Adipose tissue (tissue), 3 donors: ENCODE results near the gene MAEA. TPM values are rescaled to one million over a fixed set of nuclear protein-coding genes. Genes with fewer than 3 reads are reported as not detected.

Experiments used
- H3K27ac ChIP-seq: one replicate; pipeline ENCODE4 v1.5.1; 2013; ENCODE audit warnings: low read depth, low read length
- WGBS, 3 donors: extraction: QIAGEN DNeasy Blood & Tissue Kit; methylation state at CpG; one replicate each; pipeline ENCODE4 v1.1.7; 2013; 5-methylcytosine and 5-hydroxymethylcytosine counted together
- polyA plus RNA-seq, 3 donors: library from polyadenylated mRNA; stranded (reverse); fragments of 200-250 nt; gene quantifications; one replicate each; pipeline ENCODE4 v1.2.3, GENCODE V29; 2013
- donor health status: healthy with polysubstance abuse.
- donor health status: Bipolar disorder and iron deficiency.
- donor health status: healthy.

Gene MAEA
- polyA plus RNA-seq, 3 donors: 38.1 to 43.9 (median 43.6) TPM

DNA sequence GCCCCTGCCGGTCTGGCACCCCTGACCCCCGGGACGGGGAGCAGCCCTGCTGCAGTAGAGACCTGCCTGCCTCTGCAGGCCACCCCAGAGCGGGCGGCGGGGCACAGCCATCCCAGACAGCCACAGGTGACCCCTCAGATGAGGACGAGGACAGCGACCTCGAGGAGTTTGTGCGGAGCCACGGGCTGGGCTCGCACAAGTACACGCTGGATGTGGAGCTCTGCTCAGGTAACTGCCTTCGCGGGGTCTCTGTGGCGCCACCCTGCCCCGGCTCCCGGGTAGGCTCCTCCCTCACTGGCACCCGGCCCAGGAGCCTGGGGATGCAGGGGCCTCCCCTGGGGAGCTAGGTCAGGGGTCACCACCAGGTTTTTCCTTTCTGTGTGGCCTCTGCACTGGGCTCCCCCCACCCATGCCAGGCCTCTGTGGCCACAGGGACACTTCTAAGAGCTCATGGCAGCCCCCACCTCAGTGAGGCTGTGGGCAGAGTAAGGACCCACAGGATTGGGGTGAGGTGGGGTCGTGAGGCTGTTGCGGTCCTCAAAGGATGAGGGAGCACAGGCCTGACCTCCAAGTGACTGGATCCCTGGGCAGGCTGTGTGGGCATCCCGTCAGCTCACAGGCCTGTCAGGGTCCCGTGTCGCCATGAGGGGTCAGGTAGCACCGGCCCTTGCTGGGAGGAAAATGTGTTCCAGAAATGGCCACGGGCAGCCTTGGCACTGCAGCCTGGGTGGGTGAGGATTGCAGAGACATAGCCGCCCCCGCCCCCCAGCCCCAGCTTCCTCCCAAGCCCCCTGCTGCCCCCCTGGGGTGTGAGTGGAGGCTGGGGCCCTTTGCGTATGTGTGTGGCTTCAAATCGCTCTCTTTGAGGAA is 63.7 kb downstream of the MAEA start:
- WGBS, 3 donors: 85 to 89% (median 89%) methylated on average over 28 to 30 of the region's 30 CpGs
- no peak overlapping the region for H3K27ac ChIP-seq

DNA sequence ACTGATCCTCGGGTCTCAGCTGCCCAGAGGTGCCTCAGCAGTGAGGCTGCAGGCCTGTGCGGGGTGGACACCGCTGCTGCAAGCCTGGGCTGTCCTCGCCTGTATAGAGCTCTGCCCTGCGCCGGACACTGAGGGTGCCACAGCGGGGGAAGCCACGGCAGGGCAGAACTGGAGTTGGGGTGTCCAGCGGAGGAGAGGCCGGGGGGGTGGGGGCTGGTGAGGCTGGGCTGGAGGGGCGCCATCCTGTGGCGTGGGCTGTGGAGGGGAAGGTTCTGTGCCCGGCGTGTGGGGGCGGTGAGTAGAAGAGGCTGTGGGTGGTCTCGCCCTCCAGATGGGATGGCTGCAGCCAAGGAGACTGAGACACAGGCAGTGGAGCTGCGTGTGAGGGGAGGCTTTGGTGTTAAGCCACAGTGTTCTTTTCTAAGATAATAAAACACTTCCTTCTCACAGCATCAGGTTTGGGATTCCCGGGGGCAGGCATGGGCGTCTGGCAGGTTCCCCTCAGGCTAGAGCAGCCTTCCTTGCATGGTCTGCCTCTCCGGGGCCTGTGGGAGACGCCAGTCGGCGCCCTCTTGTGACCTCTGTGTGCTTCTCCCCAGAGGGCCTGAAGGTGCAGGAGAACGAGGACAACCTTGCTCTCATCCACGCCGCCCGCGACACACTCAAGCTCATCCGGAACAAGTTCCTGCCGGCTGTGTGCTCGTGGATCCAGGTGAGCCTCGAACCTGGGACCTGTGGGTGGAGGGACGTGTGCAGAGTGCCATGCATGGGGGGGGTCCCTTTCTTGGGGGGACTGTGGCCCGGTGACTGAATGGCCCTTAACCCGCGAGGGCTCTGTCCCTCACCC is 64.7 kb downstream of the MAEA start:
- no peak overlapping the region for H3K27ac ChIP-seq
- WGBS, 3 donors: 91 to 92% (median 92%) methylated on average over 36 of the region's 36 CpGs

DNA sequence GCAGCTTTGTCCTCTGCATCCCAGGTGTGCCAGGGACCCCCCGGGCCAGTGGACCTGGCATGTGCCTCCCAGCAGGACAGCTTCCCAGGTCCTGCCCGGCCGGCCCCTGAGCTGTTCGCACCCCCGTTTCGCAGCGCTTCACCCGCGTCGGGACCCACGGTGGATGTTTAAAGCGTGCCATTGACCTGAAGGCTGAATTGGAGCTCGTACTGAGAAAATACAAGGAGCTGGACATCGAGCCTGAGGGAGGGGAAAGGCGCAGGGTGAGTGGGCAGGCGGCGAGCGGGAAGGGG is 65.2 kb downstream of the MAEA start:
- WGBS, 3 donors: 93% methylated on average over 14 to 18 of the region's 18 CpGs
- H3K27ac ChIP-seq: no peak overlapping the region

DNA sequence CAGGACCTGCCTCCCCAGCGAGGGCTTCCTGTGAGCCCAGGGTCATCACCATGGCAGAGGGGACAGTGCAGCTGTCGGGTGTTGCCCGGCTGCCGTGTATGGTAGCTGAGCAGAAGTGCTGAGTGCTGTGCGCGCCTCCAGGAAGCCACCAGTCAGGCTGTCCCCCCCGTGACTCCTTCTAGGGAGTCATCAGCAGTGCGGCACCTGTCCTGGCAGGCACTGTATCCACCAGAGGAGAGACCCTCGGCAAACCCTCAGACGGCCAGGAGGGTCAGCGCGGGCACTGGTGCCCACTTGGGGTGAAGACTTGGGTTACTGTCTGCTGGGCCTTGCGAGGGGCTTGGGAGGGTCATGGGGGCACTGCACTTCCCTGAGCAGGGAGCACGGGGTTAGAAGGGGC is 65.7 kb downstream of the MAEA start:
- no peak overlapping the region for H3K27ac ChIP-seq
- WGBS, 3 donors: 91 to 96% (median 96%) methylated on average over 14 of the region's 14 CpGs

DNA sequence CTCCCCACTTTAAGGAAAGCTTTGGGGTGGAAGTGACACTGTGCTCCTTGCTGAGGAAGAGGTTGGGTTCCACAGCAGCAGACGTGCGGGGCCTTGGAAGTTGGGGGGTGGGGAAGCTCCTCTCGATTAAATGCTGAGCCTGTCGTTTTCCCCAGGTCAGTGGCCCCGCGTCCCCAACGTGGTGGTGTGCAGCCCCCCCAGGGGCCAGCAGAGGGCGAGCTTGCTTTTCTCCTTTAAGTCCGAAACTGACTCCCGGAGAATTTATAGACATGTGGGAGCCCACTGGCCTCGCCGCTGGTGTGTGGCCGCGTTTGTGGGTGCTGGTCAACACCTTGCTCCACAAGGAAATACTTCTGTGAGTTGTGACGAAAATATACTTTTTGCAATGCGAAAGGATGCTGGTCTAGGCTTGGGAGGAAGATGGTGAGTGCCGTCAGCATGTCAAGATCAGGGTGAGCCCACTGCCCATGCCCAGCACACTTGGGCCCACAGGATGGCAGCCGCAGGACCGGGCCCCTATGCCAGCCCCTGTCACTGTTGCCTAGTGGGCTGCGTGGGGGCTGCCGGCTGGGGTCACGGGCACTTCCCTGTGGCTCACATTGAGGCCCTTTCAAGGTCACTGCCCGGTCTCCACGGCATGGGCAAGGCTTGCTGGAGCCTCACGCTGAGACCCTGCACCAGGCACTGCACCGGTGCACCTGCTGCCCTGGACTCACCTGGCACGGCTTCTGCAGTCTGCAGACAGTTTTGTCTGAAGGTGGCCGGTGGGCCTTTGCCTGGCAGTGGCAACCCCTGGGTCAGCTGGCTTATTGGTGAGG is 66.7 kb downstream of the MAEA start:
- no peak overlapping the region for H3K27ac ChIP-seq
- WGBS, 3 donors: 52 to 57% (median 56%) methylated on average over 28 of the region's 28 CpGs

DNA sequence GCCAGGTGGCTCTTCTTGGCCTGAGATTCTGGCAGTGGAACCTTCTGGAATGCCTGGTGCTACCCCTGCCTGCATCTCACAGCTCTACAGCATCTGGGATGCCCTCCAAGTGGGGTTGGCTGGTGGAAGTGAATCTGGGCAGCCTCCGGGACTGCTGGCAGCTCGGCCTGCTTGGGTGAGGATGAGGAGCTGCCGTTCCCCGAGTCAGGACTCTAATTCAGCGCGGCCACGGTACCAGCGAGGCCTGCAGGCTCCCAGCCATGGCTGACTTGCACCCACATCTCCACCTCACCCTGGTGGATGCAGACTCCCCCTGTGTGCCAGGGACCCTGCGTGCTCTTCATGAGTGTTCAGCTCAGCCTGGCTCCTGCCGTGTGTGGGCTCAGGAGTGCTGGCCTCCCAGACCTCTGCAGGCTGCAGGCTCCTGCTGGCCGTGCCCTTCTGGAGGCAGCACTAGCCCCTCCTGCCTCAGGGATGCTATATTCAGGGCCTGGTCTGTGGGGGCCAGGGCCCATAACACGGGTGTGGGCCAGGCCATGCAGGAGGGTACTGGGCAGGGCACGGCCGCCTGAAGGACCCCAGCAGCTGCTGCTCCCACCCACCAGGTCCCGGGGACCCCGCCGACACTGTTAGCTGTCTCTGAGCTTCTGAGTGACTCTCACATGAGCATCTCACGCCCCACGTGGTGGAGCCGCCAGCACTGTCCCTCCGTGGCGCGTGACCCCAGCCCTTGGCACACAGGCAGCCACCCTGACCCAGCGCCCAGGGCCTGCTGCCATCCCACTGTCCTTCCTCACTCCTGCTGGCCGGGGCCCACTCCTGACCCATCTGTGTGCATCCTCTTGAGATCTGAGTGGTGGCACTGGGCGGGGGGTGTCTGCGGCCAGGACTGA is 67.9 kb downstream of the MAEA start:
- 94 to 96% (median 95%) methylated on average over 26 to 27 of the region's 27 CpGs for WGBS, 3 donors
- H3K27ac ChIP-seq: no peak overlapping the region

DNA sequence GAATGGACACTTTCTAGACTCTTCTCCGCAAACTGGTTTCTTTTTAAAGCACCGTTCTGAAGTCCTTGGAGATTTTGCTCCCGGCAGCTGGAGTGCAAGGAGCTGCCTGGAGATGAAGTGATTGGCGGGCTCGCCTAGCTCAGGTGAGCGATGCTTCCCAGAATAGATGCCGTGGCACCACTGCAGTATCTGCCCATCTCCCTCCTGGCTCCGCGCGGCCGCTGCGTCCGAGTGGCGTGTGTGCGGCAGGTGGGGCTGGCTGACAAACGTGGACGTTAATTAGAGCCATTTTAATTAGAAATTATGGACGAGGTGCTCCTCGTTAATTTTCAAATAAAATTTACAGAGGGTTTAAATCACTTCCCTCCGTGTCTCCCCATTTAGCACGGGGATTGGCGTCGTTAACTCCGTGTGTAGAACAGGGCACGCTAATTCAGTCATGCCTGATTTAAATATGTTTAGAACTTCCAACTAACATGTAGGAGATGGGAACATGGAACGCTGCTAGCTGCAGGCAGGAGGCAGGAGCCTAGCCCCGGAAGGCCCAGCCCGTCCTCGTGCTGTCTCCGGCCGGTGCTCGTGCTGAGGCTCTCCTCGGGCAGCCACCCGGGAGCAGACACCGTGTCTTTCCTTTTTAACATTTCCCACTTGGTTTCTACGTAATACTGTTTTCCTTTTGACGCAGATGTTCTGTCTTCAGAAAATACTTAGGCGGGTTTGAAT is 68.9 kb downstream of the MAEA start:
- WGBS, 3 donors: 93 to 96% (median 95%) methylated on average over 38 of the region's 38 CpGs
- no peak overlapping the region for H3K27ac ChIP-seq

DNA sequence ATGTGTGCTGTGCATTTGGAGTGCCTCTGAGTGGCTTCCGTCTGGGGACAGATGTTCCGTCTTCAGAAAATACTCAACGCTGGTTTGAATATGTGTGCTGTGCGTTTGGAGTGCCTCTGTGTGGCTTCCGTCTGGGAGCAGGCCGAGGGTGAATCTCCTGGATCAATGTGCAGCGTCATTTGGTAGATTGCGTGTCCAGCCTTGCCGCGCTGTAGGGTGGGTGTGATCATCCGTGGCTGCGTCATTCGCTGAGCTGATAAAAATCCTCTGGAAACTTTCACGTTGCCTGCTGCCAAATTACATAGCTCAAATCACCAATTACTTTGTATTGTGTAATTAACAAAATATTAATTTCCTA is 69.4 kb downstream of the MAEA start:
- no peak overlapping the region for H3K27ac ChIP-seq
- WGBS, 3 donors: 86 to 95% (median 87%) methylated on average over 14 of the region's 14 CpGs

DNA sequence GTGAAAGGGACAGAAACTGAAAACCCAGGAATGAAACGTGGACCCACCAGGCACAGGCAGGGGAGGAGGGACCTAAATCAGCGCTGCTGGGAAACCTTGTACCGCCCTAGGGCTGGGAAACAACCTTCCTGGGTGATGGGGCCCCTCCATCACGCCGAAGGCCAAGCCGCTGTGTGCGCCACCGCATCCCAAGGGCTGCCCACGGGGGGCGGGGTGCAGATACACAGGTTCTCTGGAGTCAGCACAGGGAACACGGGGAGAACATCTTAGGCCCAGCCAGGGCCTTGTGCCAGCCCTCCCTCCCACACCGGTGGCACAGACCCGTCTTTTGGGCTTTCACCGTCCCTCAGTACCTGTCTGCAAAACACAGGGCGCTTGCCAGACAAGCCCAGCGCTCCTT is 70.3 kb downstream of the MAEA start:
- 87 to 92% (median 91%) methylated on average over 16 of the region's 16 CpGs for WGBS, 3 donors
- H3K27ac ChIP-seq: no peak overlapping the region

DNA sequence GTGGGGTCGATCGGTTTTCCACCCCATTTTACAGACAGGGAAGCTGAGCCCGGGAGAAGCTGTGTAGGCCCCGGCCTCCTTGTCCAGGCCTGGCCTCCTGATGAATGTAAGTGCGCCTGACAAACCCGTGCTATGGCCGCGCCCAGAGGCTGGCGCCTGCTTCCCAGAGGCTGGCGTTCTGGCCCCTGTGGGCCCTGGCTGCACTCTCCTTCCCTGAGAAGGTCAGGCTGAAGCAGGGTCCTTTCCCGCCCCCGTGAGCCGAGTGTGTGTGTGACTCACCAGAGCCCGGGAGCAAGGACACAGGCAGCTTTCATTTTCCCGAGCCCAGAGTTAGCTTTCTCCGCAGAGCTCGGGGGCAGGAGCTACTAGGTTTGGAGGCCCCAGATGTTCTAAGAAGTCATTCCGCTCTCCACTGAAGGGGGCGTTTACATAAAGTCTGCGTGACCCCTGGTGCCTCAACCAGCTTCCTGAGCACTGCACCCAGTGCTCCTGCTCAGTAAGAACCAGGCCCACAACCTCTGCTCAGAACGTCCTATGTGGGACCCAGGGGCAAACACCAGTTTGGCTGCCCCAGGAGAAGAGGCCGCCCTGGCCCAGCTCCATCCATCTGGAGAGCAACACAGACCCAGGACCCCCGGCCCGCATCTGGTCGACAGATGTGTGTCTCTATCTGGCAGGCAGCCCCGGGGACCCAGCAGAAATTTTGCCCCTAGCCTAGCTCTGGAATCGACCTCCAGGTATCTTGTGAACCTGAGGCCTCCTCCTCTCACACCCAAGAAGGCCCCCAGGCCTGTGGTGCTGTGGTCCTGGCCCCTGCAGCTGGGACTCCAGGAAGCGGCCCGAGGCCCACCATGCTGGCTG is 71.0 kb downstream of the MAEA start:
- 78 to 89% (median 85%) methylated on average over 29 of the region's 29 CpGs for WGBS, 3 donors
- no peak overlapping the region for H3K27ac ChIP-seq

DNA sequence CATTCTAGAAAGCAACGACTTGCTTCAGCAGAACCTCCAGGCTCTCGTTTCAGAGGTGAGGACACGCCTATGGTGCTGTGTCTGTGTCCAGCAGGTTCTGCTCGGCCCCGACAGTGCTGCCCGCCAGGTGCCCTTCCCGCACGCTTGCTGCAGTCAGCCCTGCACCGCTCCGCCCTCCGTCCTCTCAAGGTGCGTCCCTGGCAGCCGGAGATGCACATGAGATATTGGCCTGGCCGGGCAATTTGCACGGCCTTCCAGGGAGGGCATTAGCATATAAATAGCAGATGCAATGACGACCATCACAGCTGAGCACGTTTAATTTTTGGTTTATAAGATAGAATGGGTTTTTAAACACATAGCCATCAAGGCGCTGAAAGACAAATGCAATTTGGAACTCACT is 71.7 kb downstream of the MAEA start:
- WGBS, 3 donors: 87 to 94% (median 87%) methylated on average over 18 of the region's 18 CpGs

DNA sequence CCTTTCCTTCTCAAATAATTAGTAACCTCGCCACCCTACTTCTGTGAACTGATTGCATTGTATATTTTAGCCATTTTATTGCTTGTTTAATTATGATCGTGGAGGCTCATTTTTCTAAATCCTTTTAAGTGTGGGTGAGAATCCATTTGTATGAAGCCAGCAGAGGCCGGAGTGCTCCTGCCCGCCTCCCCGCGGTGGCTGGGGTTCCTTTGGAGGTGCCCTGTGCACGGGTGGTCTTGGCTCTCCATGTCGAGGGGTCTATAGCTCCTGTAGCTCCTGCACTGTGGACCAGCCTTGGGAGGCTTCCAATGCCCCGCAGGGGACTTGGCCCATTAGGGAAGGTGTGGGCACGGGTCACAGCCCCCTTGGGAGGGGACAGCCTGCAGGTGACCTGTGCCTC is 72.4 kb downstream of the MAEA start:
- no peak overlapping the region for H3K27ac ChIP-seq
- WGBS, 3 donors: 90 to 93% (median 90%) methylated on average over 10 of the region's 10 CpGs

More for the DNA sequence above, 71.7 kb downstream of the MAEA start:
- H3K27ac ChIP-seq: no peak overlapping the region

DNA sequence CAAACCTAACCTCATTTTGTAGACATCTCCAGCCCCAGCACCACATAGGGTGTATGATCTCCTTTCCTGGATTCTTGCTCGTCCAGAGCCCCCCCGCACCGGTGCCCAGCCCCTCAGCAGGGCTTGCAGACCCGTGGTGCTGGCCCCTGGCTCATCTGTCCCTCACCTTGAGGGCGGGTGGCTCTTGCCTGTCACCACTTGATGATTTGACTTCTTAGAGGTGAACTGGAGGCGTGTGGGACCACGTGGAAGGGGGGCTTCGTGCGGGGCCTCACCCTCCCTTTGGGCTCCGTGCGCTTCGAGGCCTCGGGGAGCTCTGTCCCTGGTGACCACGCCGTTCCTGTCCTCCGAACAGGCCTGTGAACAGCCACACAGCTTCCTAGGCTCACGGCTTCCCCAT is 72.8 kb downstream of the MAEA start:
- H3K27ac ChIP-seq: no peak overlapping the region
- WGBS, 3 donors: 92 to 95% (median 93%) methylated on average over 17 of the region's 17 CpGs

DNA sequence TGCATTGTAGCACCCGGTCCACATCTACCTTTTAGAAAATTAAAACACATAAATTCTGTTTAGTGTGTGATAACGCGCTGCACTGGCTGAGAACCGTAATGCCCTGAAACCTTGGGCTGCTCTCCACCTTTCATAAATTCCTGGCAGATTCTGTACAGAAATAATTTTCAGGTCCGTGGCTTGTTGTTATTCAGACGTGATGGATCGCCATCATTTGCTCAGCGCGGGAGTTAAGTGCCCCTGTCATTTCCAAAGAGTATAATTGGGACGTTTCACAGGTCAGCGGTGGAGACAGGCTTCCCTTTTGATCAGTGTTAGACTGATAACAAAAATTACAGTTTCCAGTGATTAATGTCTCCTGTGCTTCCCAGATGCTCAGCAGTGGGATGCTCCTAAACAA is 73.8 kb downstream of the MAEA start:
- no peak overlapping the region for H3K27ac ChIP-seq
- WGBS, 3 donors: 88 to 90% (median 88%) methylated on average over 11 of the region's 11 CpGs

DNA sequence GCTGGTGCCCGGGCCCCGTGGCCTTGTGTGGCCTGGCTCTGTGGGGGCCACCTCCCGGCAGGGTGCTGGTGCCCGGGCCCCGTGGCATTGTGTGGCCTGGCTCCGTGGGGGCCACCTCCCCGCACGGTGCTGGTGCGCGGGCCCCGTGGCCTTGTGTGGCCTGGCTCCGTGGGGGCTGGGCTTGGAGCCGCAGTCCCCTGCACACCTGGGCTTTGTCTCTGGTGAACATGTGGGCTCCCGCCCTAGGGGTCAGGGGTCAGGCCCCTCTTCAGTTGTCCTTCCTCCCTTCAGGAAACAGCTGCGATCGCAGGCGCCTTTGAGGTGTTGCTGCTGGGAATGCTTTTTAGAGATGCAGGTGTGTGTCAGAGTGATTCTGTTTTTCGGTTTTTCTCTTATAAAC is 74.5 kb downstream of the MAEA start:
- no peak overlapping the region for H3K27ac ChIP-seq
- WGBS, 3 donors: 84 to 93% (median 87%) methylated on average over 13 to 17 of the region's 18 CpGs

DNA sequence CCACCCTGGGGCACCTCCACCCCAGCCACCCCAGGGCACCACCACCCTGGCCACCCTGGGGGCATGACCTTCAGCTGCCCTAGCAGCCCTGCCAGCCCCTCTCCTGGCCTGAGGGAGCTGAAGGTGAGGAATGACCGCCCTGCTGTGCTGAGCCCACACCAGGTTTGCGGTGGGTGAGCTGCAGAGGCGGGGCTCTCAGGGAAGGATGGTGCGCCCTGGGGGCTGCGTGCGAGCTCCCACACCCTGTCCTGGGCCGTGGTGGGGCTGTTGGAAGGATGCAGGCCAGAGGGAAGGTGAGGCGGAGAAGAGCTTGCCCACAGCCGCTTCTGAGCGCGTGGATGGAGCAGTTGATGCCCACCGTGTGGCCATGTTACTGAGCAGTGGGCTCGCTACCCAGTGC is 75.1 kb downstream of the MAEA start:
- 94 to 98% (median 96%) methylated on average over 12 to 13 of the region's 13 CpGs for WGBS, 3 donors

More for the DNA sequence above, 75.1 kb downstream of the MAEA start:
- H3K27ac ChIP-seq: no peak overlapping the region
